ENCODE measurements around the gene OR10AD1. TPM values are rescaled to one million over a fixed set of nuclear protein-coding genes. Genes with fewer than 3 reads are reported as not detected.

Gene OR10AD1
- total and polyA plus RNA-seq, 2 donors (not counting 1 experiment from before 2014, with no cell fraction given), result not detected

GRCh38 chr12:48202766-48203165 is 326 bp downstream of the OR10AD1 start:
- no peaks in the 10 kb centered on the region for H3K36me3 ChIP-seq (ENCODE audit: control insufficient read depth, insufficient read depth, low read length)
- TF ChIP-seq CTCF (conservative IDR thresholded peaks at IDR 0.05 in 1 of 2, IDR thresholded peaks at IDR 0.05 in 1 of 2; ENCODE audit: low read depth in 1 of 2, low read length in 2 of 2) (no peak), EZH2 (IDR thresholded peaks at IDR 0.05; ENCODE audit: low read length, missing control alignments) (no peak)
- no peak overlapping the region for H3K9ac ChIP-seq (ENCODE audit: insufficient read depth, low read length)

GRCh38 chr12:48201516-48201915 is 1.6 kb downstream of the OR10AD1 start:
- DNase-seq (ENCODE audit: low read depth in 2 of 2), result no peak
- H4K20me1 ChIP-seq (ENCODE audit: control insufficient read depth, extremely low read depth, insufficient read depth, low read length), result no peaks in the 10 kb centered on the region
- no peak for TF ChIP-seq EZH2 (IDR thresholded peaks at IDR 0.05; ENCODE audit: low read length, missing control alignments)
- no peak for TF ChIP-seq CTCF (conservative IDR thresholded peaks at IDR 0.05 in 1 of 2, IDR thresholded peaks at IDR 0.05 in 1 of 2; ENCODE audit: low read depth in 1 of 2, low read length in 2 of 2)
- H3K4me1 ChIP-seq (ENCODE audit: control insufficient read depth, extremely low read depth, insufficient read depth, low read length), result peaks cover 2% of the 10 kb centered on the region
- H3K79me2 ChIP-seq (ENCODE audit: control insufficient read depth, insufficient read depth, low read length), result no peaks in the 10 kb centered on the region
- no peaks in the 10 kb centered on the region for H3K27me3 ChIP-seq (ENCODE audit: control insufficient read depth, insufficient read depth, low read length)
- H3K4me2 ChIP-seq (ENCODE audit: extremely low read depth, insufficient read depth, low read length), result no peak overlapping the region
- no peak overlapping the region for H3K9ac ChIP-seq (ENCODE audit: insufficient read depth, low read length)
- H3K9me3 ChIP-seq (ENCODE audit: control insufficient read depth, insufficient read depth, low read depth, low read length), result no peaks in the 10 kb centered on the region
- no peak overlapping the region for H3K4me3 ChIP-seq (replicated peaks in 1 of 4; ENCODE audit: control extremely low read depth in 1 of 4, insufficient read depth in 1 of 4, low read depth in 3 of 4, low read length in 4 of 4)
- no peaks in the 10 kb centered on the region for H3K36me3 ChIP-seq (ENCODE audit: control insufficient read depth, insufficient read depth, low read length)
- no peak overlapping the region for H2AFZ ChIP-seq (ENCODE audit: low read length)
- no peak overlapping the region for H3K27ac ChIP-seq (ENCODE audit: insufficient read depth, low read length)

More at GRCh38 chr12:48202766-48203165, 326 bp downstream of the OR10AD1 start:
- Histone ChIP-seq H3K4me1 (ENCODE audit: control insufficient read depth, extremely low read depth, insufficient read depth, low read length) (peaks cover 2% of the 10 kb centered on the region), H3K79me2 (ENCODE audit: control insufficient read depth, insufficient read depth, low read length) (no peaks in the 10 kb centered on the region), H4K20me1 (ENCODE audit: control insufficient read depth, extremely low read depth, insufficient read depth, low read length) (no peaks in the 10 kb centered on the region), H2AFZ (ENCODE audit: low read length) (no peak overlapping the region), H3K4me2 (ENCODE audit: extremely low read depth, insufficient read depth, low read length) (no peak overlapping the region), H3K27ac (ENCODE audit: insufficient read depth, low read length) (no peak overlapping the region), H3K9me3 (ENCODE audit: control insufficient read depth, insufficient read depth, low read depth, low read length) (no peaks in the 10 kb centered on the region), H3K4me3 (replicated peaks in 1 of 4; ENCODE audit: control extremely low read depth in 1 of 4, insufficient read depth in 1 of 4, low read depth in 3 of 4, low read length in 4 of 4) (no peak overlapping the region), H3K27me3 (ENCODE audit: control insufficient read depth, insufficient read depth, low read length) (no peaks in the 10 kb centered on the region)
- no peak for DNase-seq (ENCODE audit: low read depth in 2 of 2)

- Histone ChIP-seq H3K27me3 (ENCODE audit: control insufficient read depth, insufficient read depth, low read length) (no peaks in the 10 kb centered on the region), H3K79me2 (ENCODE audit: control insufficient read depth, insufficient read depth, low read length) (no peaks in the 10 kb centered on the region), H2AFZ (ENCODE audit: low read length) (no peak overlapping the region), H3K9me3 (ENCODE audit: control insufficient read depth, insufficient read depth, low read depth, low read length) (no peaks in the 10 kb centered on the region), H3K9ac (ENCODE audit: insufficient read depth, low read length) (no peak overlapping the region), H3K4me1 (ENCODE audit: control insufficient read depth, extremely low read depth, insufficient read depth, low read length) (peaks cover 2% of the 10 kb centered on the region), H3K36me3 (ENCODE audit: control insufficient read depth, insufficient read depth, low read length) (no peaks in the 10 kb centered on the region), H3K27ac (ENCODE audit: insufficient read depth, low read length) (no peak overlapping the region), H4K20me1 (ENCODE audit: control insufficient read depth, extremely low read depth, insufficient read depth, low read length) (no peaks in the 10 kb centered on the region), H3K4me2 (ENCODE audit: extremely low read depth, insufficient read depth, low read length) (no peak overlapping the region), H3K4me3 (replicated peaks in 1 of 4; ENCODE audit: control extremely low read depth in 1 of 4, insufficient read depth in 1 of 4, low read depth in 3 of 4, low read length in 4 of 4) (no peak overlapping the region)
- no peak for TF ChIP-seq EZH2 (IDR thresholded peaks at IDR 0.05; ENCODE audit: low read length, missing control alignments)
- no peak for TF ChIP-seq CTCF (conservative IDR thresholded peaks at IDR 0.05 in 1 of 2, IDR thresholded peaks at IDR 0.05 in 1 of 2; ENCODE audit: low read depth in 1 of 2, low read length in 2 of 2)
- DNase-seq (ENCODE audit: low read depth in 2 of 2), result no peak
Observed at GRCh38 chr12:48201091-48201490, 2.0 kb downstream of the OR10AD1 start.

All from fibroblast of lung (primary cell).